ENCODE results near the gene IFIT1.
"Not testable (repeated sequence)": the region's sequence is repeated elsewhere in the genome, so short reads cannot be mapped to it uniquely, and the experiment has no call there.

Gene IFIT1

GRCh38 chr10:89403043-89403442 lies 10.6 kb downstream of the IFIT1 start:
- no peak for DNase-seq

GRCh38 chr10:89404104-89405047 lies 12.0 kb downstream of the IFIT1 start:
- no peak for DNase-seq

GRCh38 chr10:89406178-89406577 lies 13.8 kb downstream of the IFIT1 start:
- not testable (repeated sequence) for DNase-seq

- not testable (repeated sequence) for DNase-seq
These were observed 15.4 kb downstream of the IFIT1 start for GRCh38 chr10:89407792-89408191.

- DNase-seq, result not testable (repeated sequence)
These were observed 16.9 kb downstream of the IFIT1 start for GRCh38 chr10:89409282-89409681.

GRCh38 chr10:89410551-89410950 lies 18.1 kb downstream of the IFIT1 start:
- DNase-seq, result not testable (repeated sequence)

- DNase-seq, result not testable (repeated sequence)
These were observed 18.7 kb downstream of the IFIT1 start for GRCh38 chr10:89411135-89411534.

- DNase-seq, result not testable (repeated sequence)
These were observed 19.9 kb downstream of the IFIT1 start for GRCh38 chr10:89412276-89412675.

GRCh38 chr10:89413398-89413912 lies 21.0 kb downstream of the IFIT1 start:
- DNase-seq, result no peak

GRCh38 chr10:89414146-89414878 lies 21.9 kb downstream of the IFIT1 start, which contains the start of gene IFIT5:
Gene IFIT5, plus strand, starts transcription at chr10:89414568. Its CDS starts 231 bp downstream, at chr10:89414799.
- peak; percentile 82 for DNase-seq

GRCh38 chr10:89414879-89415821 lies 22.7 kb downstream of the IFIT1 start:
- DNase-seq, result peak; percentile 66

GRCh38 chr10:89416465-89416864 lies 24.0 kb downstream of the IFIT1 start:
- no peak for DNase-seq

- DNase-seq, result no peak
These were observed 27.1 kb downstream of the IFIT1 start for GRCh38 chr10:89419548-89419947.

GRCh38 chr10:89421018-89421476 lies 28.6 kb downstream of the IFIT1 start:
- DNase-seq, result no peak

- no peak for DNase-seq
These were observed 32.6 kb downstream of the IFIT1 start for GRCh38 chr10:89425000-89425399.

GRCh38 chr10:89426230-89426868 lies 33.9 kb downstream of the IFIT1 start:
- DNase-seq, result no peak

GRCh38 chr10:89427629-89428028 lies 35.2 kb downstream of the IFIT1 start:
- DNase-seq, result no peak

GRCh38 chr10:89428877-89429276 lies 36.5 kb downstream of the IFIT1 start:
- DNase-seq, result no peak

- no peak for DNase-seq
These were observed 39.6 kb downstream of the IFIT1 start for GRCh38 chr10:89431977-89432376.

GRCh38 chr10:89438525-89438924 lies 46.1 kb downstream of the IFIT1 start:
- no peak for DNase-seq

- no peak for DNase-seq
These were observed 48.0 kb downstream of the IFIT1 start for GRCh38 chr10:89440226-89441009.
